ENCODE results near the gene ATP2A2.

- TF ChIP-seq RAD21 (IDR thresholded peaks at IDR 0.05; ENCODE audit: low read depth) (no peak), EZH2 (IDR thresholded peaks at IDR 0.05) (no peak), CEBPB (IDR thresholded peaks at IDR 0.05; ENCODE audit: low read depth) (no peak), POLR2A (IDR thresholded peaks at IDR 0.05; ENCODE audit: borderline replicate concordance, extremely low read depth, insufficient read depth, insufficient read length) (no peak), SRF (IDR thresholded peaks at IDR 0.05; ENCODE audit: low read depth) (no peak), REST (IDR thresholded peaks at IDR 0.05; ENCODE audit: low read depth) (no peak)
- TF ChIP-seq, protein P1, sequence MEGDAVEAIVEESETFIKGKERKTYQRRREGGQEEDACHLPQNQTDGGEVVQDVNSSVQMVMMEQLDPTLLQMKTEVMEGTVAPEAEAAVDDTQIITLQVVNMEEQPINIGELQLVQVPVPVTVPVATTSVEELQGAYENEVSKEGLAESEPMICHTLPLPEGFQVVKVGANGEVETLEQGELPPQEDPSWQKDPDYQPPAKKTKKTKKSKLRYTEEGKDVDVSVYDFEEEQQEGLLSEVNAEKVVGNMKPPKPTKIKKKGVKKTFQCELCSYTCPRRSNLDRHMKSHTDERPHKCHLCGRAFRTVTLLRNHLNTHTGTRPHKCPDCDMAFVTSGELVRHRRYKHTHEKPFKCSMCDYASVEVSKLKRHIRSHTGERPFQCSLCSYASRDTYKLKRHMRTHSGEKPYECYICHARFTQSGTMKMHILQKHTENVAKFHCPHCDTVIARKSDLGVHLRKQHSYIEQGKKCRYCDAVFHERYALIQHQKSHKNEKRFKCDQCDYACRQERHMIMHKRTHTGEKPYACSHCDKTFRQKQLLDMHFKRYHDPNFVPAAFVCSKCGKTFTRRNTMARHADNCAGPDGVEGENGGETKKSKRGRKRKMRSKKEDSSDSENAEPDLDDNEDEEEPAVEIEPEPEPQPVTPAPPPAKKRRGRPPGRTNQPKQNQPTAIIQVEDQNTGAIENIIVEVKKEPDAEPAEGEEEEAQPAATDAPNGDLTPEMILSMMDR (IDR thresholded peaks at IDR 0.05 in 2 of 3, conservative IDR thresholded peaks at IDR 0.05 in 1 of 3; ENCODE audit: borderline replicate concordance in 1 of 3, insufficient read depth in 1 of 3, low read depth in 2 of 3, low read length in 2 of 3), result no peak
- TF ChIP-seq, protein P2, sequence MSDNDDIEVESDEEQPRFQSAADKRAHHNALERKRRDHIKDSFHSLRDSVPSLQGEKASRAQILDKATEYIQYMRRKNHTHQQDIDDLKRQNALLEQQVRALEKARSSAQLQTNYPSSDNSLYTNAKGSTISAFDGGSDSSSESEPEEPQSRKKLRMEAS (IDR thresholded peaks at IDR 0.05), result no peak
- TF ChIP-seq, protein P3, sequence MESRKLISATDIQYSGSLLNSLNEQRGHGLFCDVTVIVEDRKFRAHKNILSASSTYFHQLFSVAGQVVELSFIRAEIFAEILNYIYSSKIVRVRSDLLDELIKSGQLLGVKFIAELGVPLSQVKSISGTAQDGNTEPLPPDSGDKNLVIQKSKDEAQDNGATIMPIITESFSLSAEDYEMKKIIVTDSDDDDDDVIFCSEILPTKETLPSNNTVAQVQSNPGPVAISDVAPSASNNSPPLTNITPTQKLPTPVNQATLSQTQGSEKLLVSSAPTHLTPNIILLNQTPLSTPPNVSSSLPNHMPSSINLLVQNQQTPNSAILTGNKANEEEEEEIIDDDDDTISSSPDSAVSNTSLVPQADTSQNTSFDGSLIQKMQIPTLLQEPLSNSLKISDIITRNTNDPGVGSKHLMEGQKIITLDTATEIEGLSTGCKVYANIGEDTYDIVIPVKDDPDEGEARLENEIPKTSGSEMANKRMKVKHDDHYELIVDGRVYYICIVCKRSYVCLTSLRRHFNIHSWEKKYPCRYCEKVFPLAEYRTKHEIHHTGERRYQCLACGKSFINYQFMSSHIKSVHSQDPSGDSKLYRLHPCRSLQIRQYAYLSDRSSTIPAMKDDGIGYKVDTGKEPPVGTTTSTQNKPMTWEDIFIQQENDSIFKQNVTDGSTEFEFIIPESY (IDR thresholded peaks at IDR 0.05; ENCODE audit: extremely low read depth, insufficient replicate concordance, low read length), result no peak
Observed at GRCh38 chr12:110284597-110284996, 3.5 kb downstream of the ATP2A2 start.
